Osteocyte (in vitro differentiated cells): ENCODE measurements around the gene CREB3L2. TPM values are rescaled to one million over a fixed set of nuclear protein-coding genes. Genes with fewer than 3 reads are reported as not detected.

Experiments
- DNase-seq: peaks from one replicate; pipeline ENCODE4 v3.0.0; 2021; ENCODE audit warnings: mixed read lengths; ENCODE audit not compliant: unreplicated experiment; ENCODE audit errors: extremely low spot score
- H3K27ac Mint-ChIP-seq: one replicate; pipeline ENCODE4 v1.8.0; 2021; ENCODE audit warnings: mild to moderate bottlenecking, mixed read lengths; ENCODE audit not compliant: unreplicated experiment
- H3K27me3 Mint-ChIP-seq: one replicate; pipeline ENCODE4 v1.8.0; 2021; ENCODE audit warnings: mixed read lengths; ENCODE audit not compliant: unreplicated experiment
- H3K36me3 Mint-ChIP-seq: one replicate; pipeline ENCODE4 v1.8.0; 2021; ENCODE audit warnings: mixed read lengths; ENCODE audit not compliant: unreplicated experiment
- H3K4me1 Mint-ChIP-seq: one replicate; pipeline ENCODE4 v1.8.0; 2021; ENCODE audit warnings: mixed read lengths; ENCODE audit not compliant: unreplicated experiment
- H3K4me3 Mint-ChIP-seq: one replicate; pipeline ENCODE4 v1.8.0; 2021; ENCODE audit warnings: mild to moderate bottlenecking, moderate library complexity, mixed read lengths; ENCODE audit not compliant: unreplicated experiment
- H3K9me3 Mint-ChIP-seq: one replicate; pipeline ENCODE4 v1.8.0; 2021; ENCODE audit warnings: mixed read lengths; ENCODE audit not compliant: unreplicated experiment
- total RNA-seq: library from RNA; stranded (reverse); gene quantifications from 2 replicates; pipeline ENCODE4 v1.2.1, GENCODE V29; 2021
- TF ChIP-seq, protein P1 (sequence below): fragments of 200-600 bp; sonication (generic); IDR thresholded peaks from 2 replicates; pipeline ENCODE4 v1.5.0; 2021; ENCODE audit warnings: antibody characterized with exemption, mild to moderate bottlenecking, moderate library complexity

The CREB3L2 gene
- total RNA-seq, 1 donor from 2014 or later, result 144 TPM

DNA sequence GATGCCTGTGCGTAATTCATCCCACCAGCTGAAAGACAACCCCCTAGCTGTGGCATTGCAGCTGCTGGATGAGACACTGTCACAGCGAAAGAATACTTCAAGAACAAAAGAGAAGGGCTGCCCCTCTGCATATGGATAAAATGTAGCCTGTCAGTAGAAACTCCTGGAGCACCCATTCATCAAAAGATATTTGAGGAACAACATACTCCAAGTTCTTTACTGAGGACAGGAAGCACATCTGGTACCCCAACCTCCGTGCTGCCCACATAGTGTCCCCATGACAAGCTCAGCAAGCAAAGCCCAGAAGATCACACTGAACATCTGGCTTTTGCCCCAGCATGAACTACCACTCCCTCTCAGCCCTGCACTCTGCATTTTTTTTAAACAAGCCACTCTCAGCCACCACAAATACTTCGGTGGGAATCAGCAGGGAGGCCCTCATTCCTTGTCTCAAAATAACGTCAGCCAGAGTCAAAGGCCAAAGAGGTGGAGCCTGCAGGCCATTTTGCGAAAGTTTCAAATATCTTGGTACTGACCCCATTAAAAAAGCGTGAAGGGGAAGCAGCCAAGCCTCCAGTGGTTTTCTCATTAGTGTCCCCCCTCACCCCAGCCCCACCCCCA lies 1.7 kb downstream of the CREB3L2 start:
- DNase-seq, result no peak
- Mint-ChIP-seq H3K27ac (peak overlapping the region; percentile 97), H3K4me1 (peaks cover 48% of the 10 kb centered on the region), H3K9me3 (no peaks in the 10 kb centered on the region), H3K36me3 (peaks cover 12% of the 10 kb centered on the region), H3K4me3 (peak overlapping the region; percentile 96), H3K27me3 (no peaks in the 10 kb centered on the region)
- TF ChIP-seq, protein P1, sequence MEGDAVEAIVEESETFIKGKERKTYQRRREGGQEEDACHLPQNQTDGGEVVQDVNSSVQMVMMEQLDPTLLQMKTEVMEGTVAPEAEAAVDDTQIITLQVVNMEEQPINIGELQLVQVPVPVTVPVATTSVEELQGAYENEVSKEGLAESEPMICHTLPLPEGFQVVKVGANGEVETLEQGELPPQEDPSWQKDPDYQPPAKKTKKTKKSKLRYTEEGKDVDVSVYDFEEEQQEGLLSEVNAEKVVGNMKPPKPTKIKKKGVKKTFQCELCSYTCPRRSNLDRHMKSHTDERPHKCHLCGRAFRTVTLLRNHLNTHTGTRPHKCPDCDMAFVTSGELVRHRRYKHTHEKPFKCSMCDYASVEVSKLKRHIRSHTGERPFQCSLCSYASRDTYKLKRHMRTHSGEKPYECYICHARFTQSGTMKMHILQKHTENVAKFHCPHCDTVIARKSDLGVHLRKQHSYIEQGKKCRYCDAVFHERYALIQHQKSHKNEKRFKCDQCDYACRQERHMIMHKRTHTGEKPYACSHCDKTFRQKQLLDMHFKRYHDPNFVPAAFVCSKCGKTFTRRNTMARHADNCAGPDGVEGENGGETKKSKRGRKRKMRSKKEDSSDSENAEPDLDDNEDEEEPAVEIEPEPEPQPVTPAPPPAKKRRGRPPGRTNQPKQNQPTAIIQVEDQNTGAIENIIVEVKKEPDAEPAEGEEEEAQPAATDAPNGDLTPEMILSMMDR, result peak; percentile 13

DNA sequence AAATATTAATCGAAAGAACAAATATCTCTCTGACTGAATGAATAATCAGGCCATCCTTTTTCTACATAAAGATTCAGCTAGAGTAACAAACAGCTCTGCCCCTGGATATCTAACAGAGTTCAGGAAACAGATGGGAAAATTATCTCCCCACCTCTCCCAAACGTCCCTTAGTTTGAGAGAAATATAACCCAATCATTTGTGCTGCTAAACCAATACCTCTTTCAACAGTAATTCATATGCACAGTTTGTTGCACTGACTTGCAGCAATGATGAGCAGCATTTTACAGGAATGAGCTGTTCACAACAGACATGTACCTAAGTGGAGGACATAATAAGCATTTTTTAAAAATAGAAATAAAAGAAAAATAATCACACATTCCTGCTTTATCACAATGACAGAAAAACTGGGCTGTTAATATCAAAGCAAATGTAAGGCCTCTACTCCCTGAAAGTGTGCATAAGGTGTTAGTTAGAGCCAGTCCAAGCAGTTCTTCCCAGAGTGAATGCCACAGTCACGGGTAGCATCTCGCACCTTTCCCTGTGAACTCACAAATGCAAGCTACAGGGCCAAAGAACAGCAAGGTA lies 2.3 kb downstream of the CREB3L2 start:
- peak overlapping the region; percentile 97 for H3K27ac Mint-ChIP-seq
- peaks cover 12% of the 10 kb centered on the region for H3K36me3 Mint-ChIP-seq
- DNase-seq, result no peak
- TF ChIP-seq, protein P1, result no peak
- H3K9me3 Mint-ChIP-seq, result no peaks in the 10 kb centered on the region
- peak overlapping the region; percentile 96 for H3K4me3 Mint-ChIP-seq
- peaks cover 53% of the 10 kb centered on the region for H3K4me1 Mint-ChIP-seq
- H3K27me3 Mint-ChIP-seq, result no peaks in the 10 kb centered on the region

DNA sequence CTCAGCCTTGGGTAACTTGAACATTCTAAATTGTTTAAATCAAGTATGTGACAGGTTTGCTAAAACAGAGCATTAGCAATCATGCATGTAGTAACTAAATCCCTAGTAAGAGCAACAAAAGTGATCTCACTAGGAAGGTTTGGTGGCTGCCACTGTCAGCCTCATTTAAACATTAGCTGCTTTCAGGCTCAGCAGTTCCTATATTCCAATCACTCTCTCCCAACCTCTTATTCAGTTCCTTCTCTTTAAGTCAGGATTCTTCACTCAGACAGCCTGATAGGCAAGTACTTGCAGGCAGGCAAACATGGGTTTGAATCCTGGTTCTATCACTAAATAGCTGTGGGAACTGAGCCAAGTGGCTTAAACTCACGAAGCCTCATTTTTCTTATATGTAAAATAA lies 3.6 kb downstream of the CREB3L2 start:
- Mint-ChIP-seq H3K36me3 (peaks cover 12% of the 10 kb centered on the region), H3K4me3 (peak overlapping the region; percentile 96), H3K27me3 (no peaks in the 10 kb centered on the region), H3K9me3 (no peaks in the 10 kb centered on the region), H3K27ac (peak overlapping the region; percentile 97), H3K4me1 (peaks cover 58% of the 10 kb centered on the region)
- TF ChIP-seq, protein P1, result no peak
- no peak for DNase-seq

DNA sequence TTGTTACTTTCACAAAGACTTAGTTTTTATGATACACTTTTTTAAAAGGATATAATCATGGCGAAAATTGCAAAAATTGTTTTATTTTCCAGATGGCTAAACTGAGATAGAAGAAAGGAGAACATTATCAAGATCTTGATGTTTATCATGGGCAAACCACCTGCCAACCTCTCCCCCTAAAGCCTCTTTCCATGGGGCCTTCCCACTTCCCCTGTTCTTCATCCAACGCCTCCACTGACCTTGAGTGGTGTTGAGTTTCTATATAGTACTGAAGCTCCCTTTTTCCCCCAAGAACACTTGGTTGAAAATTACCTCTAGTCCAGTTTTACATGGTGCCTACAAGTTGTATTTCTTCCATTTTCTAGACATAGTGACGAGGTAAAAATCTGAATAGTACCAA lies 5.0 kb downstream of the CREB3L2 start:
- Mint-ChIP-seq H3K9me3 (no peaks in the 10 kb centered on the region), H3K4me1 (peaks cover 51% of the 10 kb centered on the region), H3K27ac (peak overlapping the region; percentile 76), H3K27me3 (no peaks in the 10 kb centered on the region), H3K36me3 (peaks cover 13% of the 10 kb centered on the region), H3K4me3 (peak overlapping the region; percentile 55)
- TF ChIP-seq, protein P1, result no peak
- DNase-seq, result no peak

DNA sequence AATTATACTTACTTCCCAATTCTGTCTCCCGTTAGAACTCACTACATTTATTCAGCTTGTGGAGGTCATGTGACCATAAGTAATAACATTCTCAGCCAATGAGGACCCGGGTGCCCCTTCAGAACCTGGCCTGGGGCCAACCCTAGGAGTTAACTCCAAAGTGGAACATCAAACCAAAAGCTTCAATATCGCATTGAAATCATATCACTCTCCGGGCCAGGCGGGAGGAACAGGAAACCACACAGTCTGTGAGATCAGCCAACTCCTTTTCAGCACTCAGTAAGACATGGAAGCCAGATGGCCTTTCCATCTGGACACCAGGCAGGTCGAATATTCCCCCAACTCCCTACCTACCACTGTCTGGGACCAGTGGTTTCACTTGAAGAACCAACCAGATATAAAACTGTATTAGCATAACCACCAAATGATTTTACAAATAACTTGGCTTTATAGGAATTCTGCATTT lies 5.5 kb downstream of the CREB3L2 start:
- H3K27me3 Mint-ChIP-seq, result no peaks in the 10 kb centered on the region
- TF ChIP-seq, protein P1, result no peak
- H3K9me3 Mint-ChIP-seq, result no peaks in the 10 kb centered on the region
- H3K27ac Mint-ChIP-seq, result peak overlapping the region; percentile 76
- peaks cover 51% of the 10 kb centered on the region for H3K4me1 Mint-ChIP-seq
- no peak for DNase-seq
- peaks cover 14% of the 10 kb centered on the region for H3K36me3 Mint-ChIP-seq
- peak overlapping the region; percentile 55 for H3K4me3 Mint-ChIP-seq
